C4-2B (cell line): ENCODE data around the gene CENPP.

ENCODE experiments used
- ZFX ChIP-seq: fragments of 450-650 bp; IDR thresholded peaks from 2 replicates; pipeline ENCODE4 v1.6.1; 2017
- TF ChIP-seq, protein P1 (sequence below): fragments of 450-650 bp; conservative IDR thresholded peaks from 2 replicates; pipeline ENCODE4 v1.5.1; 2017; ENCODE audit warnings: mild to moderate bottlenecking

DNA sequence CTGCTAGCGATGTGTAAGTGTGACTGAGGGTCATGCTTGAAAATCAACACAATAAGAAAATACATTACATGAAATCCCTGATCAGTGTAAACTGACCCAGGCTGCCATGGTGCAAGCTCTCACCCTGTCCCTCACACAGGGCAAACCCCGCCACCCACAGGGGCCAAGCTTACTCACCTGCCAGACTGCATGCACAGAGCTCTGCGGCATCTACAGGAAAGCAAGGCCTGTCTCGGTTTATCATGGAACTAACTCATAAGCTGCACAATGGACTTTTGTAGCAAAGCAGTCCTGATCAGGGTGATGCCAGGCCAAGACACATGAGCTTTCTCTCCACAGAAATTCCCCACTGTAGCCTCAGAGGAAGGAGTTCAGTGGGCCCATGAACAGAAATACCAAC is 334.5 kb downstream of the CENPP start:
- TF ChIP-seq, protein P1, sequence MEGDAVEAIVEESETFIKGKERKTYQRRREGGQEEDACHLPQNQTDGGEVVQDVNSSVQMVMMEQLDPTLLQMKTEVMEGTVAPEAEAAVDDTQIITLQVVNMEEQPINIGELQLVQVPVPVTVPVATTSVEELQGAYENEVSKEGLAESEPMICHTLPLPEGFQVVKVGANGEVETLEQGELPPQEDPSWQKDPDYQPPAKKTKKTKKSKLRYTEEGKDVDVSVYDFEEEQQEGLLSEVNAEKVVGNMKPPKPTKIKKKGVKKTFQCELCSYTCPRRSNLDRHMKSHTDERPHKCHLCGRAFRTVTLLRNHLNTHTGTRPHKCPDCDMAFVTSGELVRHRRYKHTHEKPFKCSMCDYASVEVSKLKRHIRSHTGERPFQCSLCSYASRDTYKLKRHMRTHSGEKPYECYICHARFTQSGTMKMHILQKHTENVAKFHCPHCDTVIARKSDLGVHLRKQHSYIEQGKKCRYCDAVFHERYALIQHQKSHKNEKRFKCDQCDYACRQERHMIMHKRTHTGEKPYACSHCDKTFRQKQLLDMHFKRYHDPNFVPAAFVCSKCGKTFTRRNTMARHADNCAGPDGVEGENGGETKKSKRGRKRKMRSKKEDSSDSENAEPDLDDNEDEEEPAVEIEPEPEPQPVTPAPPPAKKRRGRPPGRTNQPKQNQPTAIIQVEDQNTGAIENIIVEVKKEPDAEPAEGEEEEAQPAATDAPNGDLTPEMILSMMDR = no peak
- TF ChIP-seq ZFX = no peak
